ENCODE results near the gene RAB7B.
"Not testable (repeated sequence)": the region's sequence is repeated elsewhere in the genome, so short reads cannot be mapped to it uniquely, and the experiment has no call there.

The RAB7B gene

DNA sequence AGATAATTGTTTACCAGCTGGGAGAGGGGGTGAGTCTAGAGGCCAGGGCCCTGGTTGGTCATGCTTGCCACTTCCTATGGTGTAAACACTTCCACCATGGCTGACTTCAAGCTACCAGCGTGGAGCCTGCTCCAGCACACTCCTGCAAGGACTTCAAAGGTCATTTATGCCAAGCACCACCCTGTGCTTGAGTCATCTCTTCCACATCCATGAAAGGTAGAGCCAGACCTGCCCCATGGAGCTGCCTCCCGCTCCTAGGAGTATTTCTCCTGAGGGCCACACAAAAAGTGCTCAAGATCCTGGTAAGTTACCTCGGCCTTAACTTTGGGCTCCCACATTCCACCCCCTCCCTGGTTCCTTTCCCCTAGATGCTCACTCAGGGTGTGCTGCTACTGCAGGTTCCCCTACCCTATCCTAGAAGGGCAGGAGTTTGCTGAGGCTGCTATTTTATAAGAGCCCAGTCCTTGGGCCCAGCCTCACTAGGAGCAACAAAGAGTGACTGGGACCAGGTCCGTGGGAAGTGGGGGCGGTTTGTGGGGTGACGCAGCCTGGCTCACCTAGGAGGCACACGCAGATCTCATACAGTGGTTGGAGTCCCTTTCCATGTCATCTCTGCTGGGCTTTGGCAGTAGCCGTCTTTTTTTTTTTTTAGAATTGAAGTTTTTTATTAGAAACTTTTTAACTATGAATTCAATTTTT lies 2.4 kb downstream of the RAB7B start:
- no peak overlapping the region for H3K4me3 ChIP-seq (ENCODE audit: low read depth, low read length)
- no peak for DNase-seq (ENCODE audit: low read depth)
- in situ Hi-C loops (cut with HindIII; ENCODE audit: low sequenced_read_pairs) = no loop called here
- TF ChIP-seq, protein P1, sequence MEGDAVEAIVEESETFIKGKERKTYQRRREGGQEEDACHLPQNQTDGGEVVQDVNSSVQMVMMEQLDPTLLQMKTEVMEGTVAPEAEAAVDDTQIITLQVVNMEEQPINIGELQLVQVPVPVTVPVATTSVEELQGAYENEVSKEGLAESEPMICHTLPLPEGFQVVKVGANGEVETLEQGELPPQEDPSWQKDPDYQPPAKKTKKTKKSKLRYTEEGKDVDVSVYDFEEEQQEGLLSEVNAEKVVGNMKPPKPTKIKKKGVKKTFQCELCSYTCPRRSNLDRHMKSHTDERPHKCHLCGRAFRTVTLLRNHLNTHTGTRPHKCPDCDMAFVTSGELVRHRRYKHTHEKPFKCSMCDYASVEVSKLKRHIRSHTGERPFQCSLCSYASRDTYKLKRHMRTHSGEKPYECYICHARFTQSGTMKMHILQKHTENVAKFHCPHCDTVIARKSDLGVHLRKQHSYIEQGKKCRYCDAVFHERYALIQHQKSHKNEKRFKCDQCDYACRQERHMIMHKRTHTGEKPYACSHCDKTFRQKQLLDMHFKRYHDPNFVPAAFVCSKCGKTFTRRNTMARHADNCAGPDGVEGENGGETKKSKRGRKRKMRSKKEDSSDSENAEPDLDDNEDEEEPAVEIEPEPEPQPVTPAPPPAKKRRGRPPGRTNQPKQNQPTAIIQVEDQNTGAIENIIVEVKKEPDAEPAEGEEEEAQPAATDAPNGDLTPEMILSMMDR (IDR thresholded peaks at IDR 0.05; ENCODE audit: low read depth, low read length, missing control alignments) = no peak

DNA sequence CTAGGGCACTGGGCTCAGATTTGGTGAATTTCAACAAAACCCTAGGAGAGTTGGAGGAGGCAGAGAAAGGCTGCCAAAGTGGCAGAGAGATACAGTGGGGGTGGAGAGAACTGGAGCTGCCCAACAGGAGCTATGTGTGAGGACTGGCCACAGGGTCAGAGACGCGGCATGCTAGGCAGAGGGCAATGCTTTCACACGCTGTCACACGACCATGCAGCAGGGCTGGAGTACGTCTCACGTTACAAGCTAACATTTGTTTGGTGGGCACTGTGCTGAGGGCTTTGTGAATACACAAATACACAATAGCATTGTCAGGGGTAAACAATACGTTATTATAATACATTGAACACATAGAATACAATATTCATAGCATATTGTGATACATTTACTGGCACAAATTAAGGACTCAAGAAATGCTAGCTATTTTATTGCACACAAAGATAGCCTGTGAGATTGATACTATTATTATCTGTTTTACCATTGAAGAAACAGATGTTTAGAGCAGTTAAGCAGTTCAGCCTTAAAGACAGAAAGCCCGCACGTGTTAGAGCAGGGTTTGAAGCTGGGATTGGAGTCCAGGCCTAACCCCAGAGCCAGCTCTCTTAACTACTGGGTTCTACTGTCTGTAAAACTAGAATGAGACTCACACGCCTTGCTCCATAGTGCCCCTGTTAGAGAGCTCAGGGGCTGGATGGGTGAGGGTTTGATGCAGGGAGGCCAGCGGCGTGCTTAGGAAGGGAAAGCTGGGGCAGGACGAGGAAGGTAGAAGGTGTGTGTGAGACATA lies 4.5 kb downstream of the RAB7B start:
- in situ Hi-C loops (cut with HindIII; ENCODE audit: low sequenced_read_pairs) = loop anchor here (25.0 kb wide), 1 partner anchor 114 kb away; the partner anchor contains the start of gene AVPR1B
- TF ChIP-seq, protein P1 (IDR thresholded peaks at IDR 0.05; ENCODE audit: low read depth, low read length, missing control alignments) = no peak

DNA sequence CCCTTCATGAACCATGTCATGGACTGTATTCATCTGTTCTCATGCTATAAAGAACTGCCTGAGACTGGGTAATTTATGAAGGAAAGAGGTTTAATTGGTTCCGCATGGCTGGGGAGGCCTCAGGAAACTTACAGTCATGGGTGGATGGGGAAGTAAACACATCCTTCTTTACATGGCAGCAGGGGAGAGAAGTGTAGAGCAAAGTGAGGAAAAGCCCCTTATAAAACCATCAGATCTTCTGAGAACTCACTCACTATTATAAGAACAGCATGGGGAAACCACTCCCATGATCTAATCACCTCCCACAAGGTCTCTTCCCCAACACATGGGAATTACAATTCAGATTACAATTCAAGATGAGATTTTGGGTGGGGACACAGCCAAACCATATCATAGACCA lies 6.6 kb downstream of the RAB7B start:
- not testable (repeated sequence) for H3K4me3 ChIP-seq (ENCODE audit: low read depth, low read length); DNase-seq (ENCODE audit: low read depth)
- in situ Hi-C loops (cut with HindIII; ENCODE audit: low sequenced_read_pairs) = loop anchor here (25.0 kb wide), 1 partner anchor 116 kb away; the partner anchor contains the start of gene AVPR1B

More for the DNA sequence above, 4.5 kb downstream of the RAB7B start:
- no peak overlapping the region for H3K4me3 ChIP-seq (ENCODE audit: low read depth, low read length)
- DNase-seq (ENCODE audit: low read depth) = no peak

DNA sequence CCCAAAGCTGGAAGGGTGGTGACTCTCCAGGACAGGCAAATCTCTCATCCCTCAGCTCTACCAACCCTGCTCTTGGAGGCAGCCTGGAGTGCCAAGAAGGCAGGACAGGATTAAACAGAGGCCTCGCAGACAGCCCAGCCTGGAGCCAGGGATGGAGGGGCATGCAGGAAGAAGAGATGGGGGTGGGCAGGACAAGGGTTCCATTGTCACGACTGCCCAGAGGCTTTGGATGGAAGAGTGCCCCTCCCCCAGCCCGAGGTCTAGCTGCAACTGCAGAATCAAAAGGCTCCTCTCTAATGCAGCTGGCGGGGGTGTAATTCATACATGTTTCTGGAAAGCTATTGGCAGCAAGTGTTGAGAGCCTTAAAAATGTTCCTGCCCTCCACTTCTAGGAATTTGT lies 8.8 kb downstream of the RAB7B start:
- no peak overlapping the region for H3K4me3 ChIP-seq (ENCODE audit: low read depth, low read length)
- TF ChIP-seq, protein P1 (IDR thresholded peaks at IDR 0.05; ENCODE audit: low read depth, low read length, missing control alignments) = no peak
- in situ Hi-C loops (cut with HindIII; ENCODE audit: low sequenced_read_pairs) = loop anchor here (25.0 kb wide), 1 partner anchor 118 kb away; the partner anchor contains the start of gene AVPR1B
- no peak for DNase-seq (ENCODE audit: low read depth)

DNA sequence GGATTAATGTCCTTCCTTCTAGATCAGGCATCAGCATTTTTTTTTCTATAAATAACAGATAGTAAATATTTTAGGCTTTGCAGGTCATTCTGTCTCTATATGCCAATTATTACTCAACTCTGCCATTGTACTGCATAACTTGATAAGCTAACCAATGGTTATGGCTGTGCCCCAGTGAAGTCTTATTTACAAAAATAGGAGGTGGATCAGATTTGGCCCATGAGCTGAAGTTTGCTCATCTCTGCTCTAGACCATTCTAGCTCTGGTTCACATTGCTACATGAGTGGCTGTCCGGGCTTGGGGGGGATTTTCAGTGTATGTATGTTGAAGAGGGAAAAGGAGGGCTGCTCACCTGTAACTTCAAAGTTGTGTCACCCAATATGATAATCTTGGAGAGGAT lies 10.1 kb downstream of the RAB7B start:
- no peak for DNase-seq (ENCODE audit: low read depth)
- TF ChIP-seq, protein P1 (IDR thresholded peaks at IDR 0.05; ENCODE audit: low read depth, low read length, missing control alignments) = no peak
- in situ Hi-C loops (cut with HindIII; ENCODE audit: low sequenced_read_pairs) = loop anchor here (25.0 kb wide), 1 partner anchor 119 kb away; the partner anchor contains the start of gene AVPR1B
- H3K4me3 ChIP-seq (ENCODE audit: low read depth, low read length) = no peak overlapping the region

DNA sequence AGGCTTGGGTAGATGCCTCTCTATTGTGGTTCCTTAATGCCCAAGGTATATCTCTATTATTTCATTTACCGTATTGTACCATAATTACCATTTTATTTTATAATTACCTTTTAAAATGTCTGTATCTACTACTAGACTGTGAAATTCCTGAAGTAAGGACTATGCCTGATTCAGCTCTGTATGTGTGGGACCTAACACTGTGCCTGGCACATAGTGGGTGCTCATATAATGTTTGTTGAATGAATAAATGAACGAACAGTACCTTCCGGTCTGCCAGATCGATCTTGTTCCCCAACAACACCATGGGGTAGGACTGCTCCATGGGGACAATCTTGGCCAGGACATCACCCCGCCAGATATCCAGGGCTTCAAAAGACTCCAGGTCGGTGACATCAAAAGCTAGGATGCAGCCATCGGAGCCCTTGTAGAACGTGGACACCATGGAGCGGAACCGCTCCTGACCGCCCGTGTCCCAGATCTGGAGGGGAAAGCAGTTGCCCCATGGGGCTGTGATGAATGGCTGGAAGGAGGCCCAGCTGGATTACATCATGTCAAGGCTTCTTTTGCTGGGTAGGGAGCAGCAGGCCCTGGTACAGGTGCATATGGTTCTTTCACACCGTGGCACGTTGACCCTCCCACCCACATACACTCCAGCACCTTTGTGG lies 10.8 kb downstream of the RAB7B start:
- in situ Hi-C loops (cut with HindIII; ENCODE audit: low sequenced_read_pairs) = loop anchor here (25.0 kb wide), 1 partner anchor 120 kb away; the partner anchor contains the start of gene AVPR1B
- DNase-seq (ENCODE audit: low read depth) = no peak
- TF ChIP-seq, protein P1 (IDR thresholded peaks at IDR 0.05; ENCODE audit: low read depth, low read length, missing control alignments) = no peak
- H3K4me3 ChIP-seq (ENCODE audit: low read depth, low read length) = no peak overlapping the region
